Measurements from ENCODE around the gene SEC24A. TPM values are rescaled to one million over a fixed set of nuclear protein-coding genes. Genes with fewer than 3 reads are reported as not detected.

The SEC24A gene
- total and polyA plus RNA-seq, 2 experiments from 2014 or later: 17.2 to 69.4 TPM

DNA sequence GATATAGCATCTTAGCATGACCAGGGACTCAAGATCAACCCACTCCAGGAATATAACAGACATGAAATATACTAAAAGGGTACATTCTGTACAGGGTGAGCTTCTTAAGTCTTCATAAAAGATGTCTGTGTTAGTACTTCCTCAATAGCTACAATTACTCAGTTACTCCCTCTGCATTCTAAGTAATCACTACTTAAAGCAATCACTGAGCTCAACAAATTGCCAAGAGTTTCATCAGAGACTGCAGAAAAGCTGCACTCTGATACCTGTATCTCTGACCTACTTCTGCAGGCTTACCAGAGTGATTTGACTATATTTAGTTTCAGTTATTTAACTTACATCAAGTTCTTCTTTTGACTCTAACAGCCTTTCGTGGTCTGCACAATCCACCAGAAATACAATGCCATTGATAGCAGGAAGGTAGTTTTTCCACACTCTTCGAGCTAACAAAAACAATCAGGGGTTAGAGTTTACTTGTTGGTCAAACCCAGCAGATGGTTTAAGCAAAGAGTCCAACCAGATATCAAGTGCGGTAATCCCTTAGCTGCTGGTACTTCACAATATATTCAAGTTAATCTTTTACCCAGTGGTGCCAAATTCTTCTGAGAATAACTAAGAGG, 39.2 kb upstream of the SEC24A start:
- DNase-seq (ENCODE audit: low spot score): peak; percentile 43
- Histone ChIP-seq H3K36me3 (replicated peaks; ENCODE audit: insufficient read depth, low read depth) (no peaks in the 10 kb centered on the region), H3K4me2 (peak overlapping the region; percentile 56), H3K9me3 (ENCODE audit: low read depth) (no peaks in the 10 kb centered on the region), H3K79me2 (peaks cover 8% of the 10 kb centered on the region), H3K4me1 (ENCODE audit: insufficient read depth) (peaks cover 9% of the 10 kb centered on the region), H4K20me1 (ENCODE audit: insufficient read depth, poor library complexity, severe bottlenecking) (no peaks in the 10 kb centered on the region), H3K27me3 (no peaks in the 10 kb centered on the region), H3K9me2 (replicated peaks; ENCODE audit: insufficient read depth) (no peaks in the 10 kb centered on the region), H3K4me3 (no peak overlapping the region), H2AFZ (no peak overlapping the region), H3K27ac (peak overlapping the region; percentile 88)
- 66% methylated on average over 3 of the region's 3 CpGs for WGBS (ENCODE audit: low lambda C conversion rate, missing lambda C conversion rate)
- TF ChIP-seq, protein P1, sequence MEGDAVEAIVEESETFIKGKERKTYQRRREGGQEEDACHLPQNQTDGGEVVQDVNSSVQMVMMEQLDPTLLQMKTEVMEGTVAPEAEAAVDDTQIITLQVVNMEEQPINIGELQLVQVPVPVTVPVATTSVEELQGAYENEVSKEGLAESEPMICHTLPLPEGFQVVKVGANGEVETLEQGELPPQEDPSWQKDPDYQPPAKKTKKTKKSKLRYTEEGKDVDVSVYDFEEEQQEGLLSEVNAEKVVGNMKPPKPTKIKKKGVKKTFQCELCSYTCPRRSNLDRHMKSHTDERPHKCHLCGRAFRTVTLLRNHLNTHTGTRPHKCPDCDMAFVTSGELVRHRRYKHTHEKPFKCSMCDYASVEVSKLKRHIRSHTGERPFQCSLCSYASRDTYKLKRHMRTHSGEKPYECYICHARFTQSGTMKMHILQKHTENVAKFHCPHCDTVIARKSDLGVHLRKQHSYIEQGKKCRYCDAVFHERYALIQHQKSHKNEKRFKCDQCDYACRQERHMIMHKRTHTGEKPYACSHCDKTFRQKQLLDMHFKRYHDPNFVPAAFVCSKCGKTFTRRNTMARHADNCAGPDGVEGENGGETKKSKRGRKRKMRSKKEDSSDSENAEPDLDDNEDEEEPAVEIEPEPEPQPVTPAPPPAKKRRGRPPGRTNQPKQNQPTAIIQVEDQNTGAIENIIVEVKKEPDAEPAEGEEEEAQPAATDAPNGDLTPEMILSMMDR (IDR thresholded peaks at IDR 0.05; ENCODE audit: poor library complexity): no peak
- TF ChIP-seq EZH2 (IDR thresholded peaks at IDR 0.05; ENCODE audit: borderline replicate concordance): no peak
- no peak for TF ChIP-seq EZH2phosphoT487 (IDR thresholded peaks at IDR 0.05; ENCODE audit: low read depth, severe bottlenecking, unreplicated experiment)

DNA sequence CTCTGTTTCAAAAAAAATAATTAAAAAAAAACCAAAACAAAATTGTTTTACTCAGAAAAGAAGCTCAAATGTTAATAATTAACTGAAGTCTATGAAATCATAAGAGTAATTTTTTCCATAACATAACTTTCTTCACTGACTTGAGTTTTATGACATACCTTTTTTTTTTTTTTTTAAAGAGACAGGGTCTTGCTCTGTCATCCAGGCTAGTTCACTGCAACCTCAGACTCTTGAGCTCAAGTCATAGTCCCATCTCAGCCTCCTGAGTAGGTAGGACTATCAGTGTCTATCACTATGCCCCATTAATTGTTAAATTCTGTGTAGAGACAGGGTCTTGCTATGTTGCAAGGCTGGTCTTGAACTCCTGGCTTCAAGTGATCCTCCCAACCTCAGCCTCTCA, 37.9 kb upstream of the SEC24A start:
- H2AFZ ChIP-seq: no peak overlapping the region
- TF ChIP-seq, protein P1 (IDR thresholded peaks at IDR 0.05; ENCODE audit: poor library complexity): no peak
- TF ChIP-seq EZH2phosphoT487 (IDR thresholded peaks at IDR 0.05; ENCODE audit: low read depth, severe bottlenecking, unreplicated experiment): no peak
- TF ChIP-seq EZH2 (IDR thresholded peaks at IDR 0.05; ENCODE audit: borderline replicate concordance): no peak
- DNase-seq (ENCODE audit: low spot score): no peak
- H4K20me1 ChIP-seq (ENCODE audit: insufficient read depth, poor library complexity, severe bottlenecking): no peaks in the 10 kb centered on the region
- H3K36me3 ChIP-seq (replicated peaks; ENCODE audit: insufficient read depth, low read depth): no peaks in the 10 kb centered on the region
- peaks cover 9% of the 10 kb centered on the region for H3K4me1 ChIP-seq (ENCODE audit: insufficient read depth)
- no peaks in the 10 kb centered on the region for H3K9me2 ChIP-seq (replicated peaks; ENCODE audit: insufficient read depth)
- H3K27ac ChIP-seq: peak overlapping the region; percentile 88
- peak overlapping the region; percentile 30 for H3K4me2 ChIP-seq
- no peak overlapping the region for H3K4me3 ChIP-seq
- H3K9me3 ChIP-seq (ENCODE audit: low read depth): no peaks in the 10 kb centered on the region
- peaks cover 8% of the 10 kb centered on the region for H3K79me2 ChIP-seq
- no peaks in the 10 kb centered on the region for H3K27me3 ChIP-seq

DNA sequence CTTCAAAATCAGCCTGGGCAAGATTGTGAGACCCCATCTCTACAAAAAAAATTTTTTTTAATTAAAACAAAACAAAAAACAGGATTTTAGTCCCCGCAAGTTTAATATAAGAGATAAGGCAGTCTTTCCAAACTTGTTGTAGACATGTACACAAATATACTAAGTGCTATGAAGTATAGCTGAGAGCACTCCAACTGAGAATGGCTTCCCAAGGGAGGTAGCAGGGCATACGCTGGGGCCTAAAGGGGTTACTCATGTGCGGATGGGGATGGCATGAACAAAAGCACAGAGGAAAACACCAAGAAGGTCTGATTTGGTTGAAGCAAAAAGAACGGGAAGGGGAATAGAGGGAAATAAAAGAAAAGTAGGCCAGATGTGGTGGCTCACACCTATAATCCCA, 37.1 kb upstream of the SEC24A start:
- Histone ChIP-seq H3K9me3 (ENCODE audit: low read depth) (no peaks in the 10 kb centered on the region), H3K4me1 (ENCODE audit: insufficient read depth) (peaks cover 9% of the 10 kb centered on the region), H3K27me3 (no peaks in the 10 kb centered on the region), H3K4me2 (no peak overlapping the region), H2AFZ (no peak overlapping the region), H3K36me3 (replicated peaks; ENCODE audit: insufficient read depth, low read depth) (no peaks in the 10 kb centered on the region), H4K20me1 (ENCODE audit: insufficient read depth, poor library complexity, severe bottlenecking) (no peaks in the 10 kb centered on the region), H3K27ac (peak overlapping the region; percentile 88), H3K79me2 (peaks cover 4% of the 10 kb centered on the region), H3K4me3 (no peak overlapping the region), H3K9me2 (replicated peaks; ENCODE audit: insufficient read depth) (no peaks in the 10 kb centered on the region)
- DNase-seq (ENCODE audit: low spot score): no peak
- TF ChIP-seq, protein P1 (IDR thresholded peaks at IDR 0.05; ENCODE audit: poor library complexity): no peak
- no peak for TF ChIP-seq EZH2phosphoT487 (IDR thresholded peaks at IDR 0.05; ENCODE audit: low read depth, severe bottlenecking, unreplicated experiment)
- TF ChIP-seq EZH2 (IDR thresholded peaks at IDR 0.05; ENCODE audit: borderline replicate concordance): no peak
- 99% methylated on average over 4 of the region's 4 CpGs for WGBS (ENCODE audit: low lambda C conversion rate, missing lambda C conversion rate)
